Transverse colon (tissue), 4 donors: ENCODE data around the gene APLP2. TPM values are rescaled to one million over a fixed set of nuclear protein-coding genes. Genes with fewer than 3 reads are reported as not detected.

Experiments used
- DNase-seq: peaks from one replicate; pipeline ENCODE4 v3.0.0-alpha.2; 2019
- H3K27ac ChIP-seq, 4 donors: fragments of 200-600 bp; sonication (generic); 2 replicates each; pipeline ENCODE4 v1.5.1; 2016 to 2018; ENCODE audit warnings: inconsistent platforms in 4 of 4
- H3K27me3 ChIP-seq: fragments of 200-600 bp; sonication (generic); 2 replicates; pipeline ENCODE4 v1.5.1; 2017; ENCODE audit warnings: inconsistent platforms
- H3K36me3 ChIP-seq, 4 donors: fragments of 200-600 bp; sonication (generic); 2 replicates each; pipeline ENCODE4 v1.5.1; 2017 to 2019; ENCODE audit warnings: inconsistent platforms in 4 of 4
- H3K4me1 ChIP-seq, 4 donors: fragments of 200-600 bp; sonication (generic); 2 replicates each; pipeline ENCODE4 v1.5.1; 2017 to 2020; ENCODE audit warnings: inconsistent platforms in 4 of 4
- H3K4me3 ChIP-seq, 4 donors: fragments of 200-600 bp; sonication (generic); 1 replicate in 1 of 4; 2 replicates in 3 of 4; pipeline versions ENCODE4 v1.5.1 to v1.6.1; 2017 to 2019; ENCODE audit warnings: inconsistent platforms in 4 of 4
- H3K9me3 ChIP-seq, 2 donors: fragments of 200-600 bp; sonication (generic); 2 replicates each; pipeline ENCODE4 v1.5.1; 2017 to 2019; ENCODE audit warnings: inconsistent platforms in 2 of 2
- CTCF ChIP-seq, 5 experiments: fragments of 200-600 bp in 3 of 5; fragments of 450-650 bp in 2 of 5; sonication (generic) in 3 of 5; IDR thresholded peaks; 1 replicate in 2 of 5; 2 replicates in 3 of 5; pipeline ENCODE4 v1.5.1; 2016 to 2017; ENCODE audit warnings: antibody characterized with exemption in 5 of 5, inconsistent platforms in 3 of 5, mild to moderate bottlenecking in 2 of 5, moderate library complexity in 1 of 5
- EP300 ChIP-seq: sonication (generic); formaldehyde crosslinking; IDR thresholded peaks from one replicate; pipeline ENCODE4 v1.6.1; 2017; ENCODE audit warnings: antibody characterized with exemption, low read depth
- POLR2A ChIP-seq: fragments of 450-650 bp; IDR thresholded peaks from one replicate; pipeline ENCODE4 v1.6.1; 2016; ENCODE audit warnings: antibody characterized with exemption, mild to moderate bottlenecking, moderate library complexity
- POLR2AphosphoS5 ChIP-seq, 3 donors: sonication (generic); formaldehyde crosslinking; IDR thresholded peaks; one replicate each; pipeline ENCODE4 v1.6.1; 2016; ENCODE audit warnings: antibody characterized with exemption in 3 of 3
- WGBS, 2 donors: methylation state at CpG; one replicate each; pipeline ENCODE4 v1.1.5; 2018; ENCODE audit warnings: low coverage in 1 of 2; 5-methylcytosine and 5-hydroxymethylcytosine counted together
- in situ Hi-C, 4 donors: fragments of 200-750 bp; cut with MboI; loops; one replicate each; pipeline versions ENCODE4 v1.15.0 to v1.15.1; 2017; ENCODE audit warnings: low sequenced_read_pairs in 3 of 4, low pct_ligation_motif_present in 1 of 4, low pct_unique_long_range_greater_than_20kb in 1 of 4
- intact Hi-C: fragments of 100-400 bp; cut with DNase I; formaldehyde crosslinking; loops from one replicate; pipeline ENCODE4 v1.15.1; 2023; ENCODE audit warnings: low total_unique reads
- total RNA-seq, 4 donors: library from RNA; depleted of rRNA; stranded (reverse); fragments of >200 nt; gene quantifications; one replicate each; pipeline ENCODE4 v1.1.0, GENCODE V29; 2016

The APLP2 gene
- total RNA-seq, 4 donors from 2014 or later, result 191 to 618 (median 396) TPM

GRCh38 chr11:130174642-130175041, 104.9 kb downstream of the APLP2 start:
- in situ Hi-C loops, result no loop called here
- TF ChIP-seq POLR2A, result no peak
- TF ChIP-seq EP300, result no peak
- TF ChIP-seq CTCF (IDR thresholded peaks at IDR 0.05), result no peak
- TF ChIP-seq POLR2AphosphoS5 (IDR thresholded peaks at IDR 0.05), result no peak

GRCh38 chr11:130175898-130176297, 106.2 kb downstream of the APLP2 start:
- peaks cover 28 to 73% (median 66%) of the 10 kb centered on the region in 4 donors for H3K4me1 ChIP-seq
- no peak for DNase-seq

More at GRCh38 chr11:130174642-130175041, 104.9 kb downstream of the APLP2 start:
- 86 to 93% methylated on average over 4 of the region's 4 CpGs for WGBS, 2 donors
- Histone ChIP-seq H3K9me3 (no peaks in the 10 kb centered on the region), H3K36me3 (no peaks in the 10 kb centered on the region), H3K27me3 (no peaks in the 10 kb centered on the region), H3K4me3 (no peak overlapping the region), H3K4me1 (peaks cover 32 to 73% (median 66%) of the 10 kb centered on the region in 4 donors), H3K27ac (no peak overlapping the region)
- DNase-seq, result no peak
- intact Hi-C loops, result no loop called here

GRCh38 chr11:130177782-130178181, 108.1 kb downstream of the APLP2 start:
- H3K4me1 ChIP-seq, result peaks cover 25 to 70% (median 59%) of the 10 kb centered on the region in 4 donors
- no peak for DNase-seq
- no peak overlapping the region for H3K4me3 ChIP-seq
- H3K27ac ChIP-seq, result peak overlapping the region; percentile 88 to 93 (median 92)
- 60 to 77% methylated on average over 1 to 10 of the region's 10 CpGs for WGBS, 2 donors
- H3K27me3 ChIP-seq, result no peaks in the 10 kb centered on the region
- no peaks in the 10 kb centered on the region for H3K36me3 ChIP-seq
- TF ChIP-seq POLR2AphosphoS5 (IDR thresholded peaks at IDR 0.05) (no peak), EP300 (no peak), CTCF (IDR thresholded peaks at IDR 0.05) (no peak), POLR2A (no peak)
- intact Hi-C loops (no loop called here), in situ Hi-C loops (no loop called here)
- no peaks in the 10 kb centered on the region for H3K9me3 ChIP-seq

More at GRCh38 chr11:130175898-130176297, 106.2 kb downstream of the APLP2 start:
- intact Hi-C loops, result no loop called here
- Histone ChIP-seq H3K9me3 (no peaks in the 10 kb centered on the region), H3K27ac (no peak overlapping the region), H3K36me3 (no peaks in the 10 kb centered on the region), H3K27me3 (no peaks in the 10 kb centered on the region), H3K4me3 (no peak overlapping the region)
- in situ Hi-C loops, result no loop called here
- WGBS, 2 donors, result 60 to 86% methylated on average over 1 to 5 of the region's 5 CpGs
- TF ChIP-seq CTCF (IDR thresholded peaks at IDR 0.05), result no peak
- TF ChIP-seq EP300, result no peak
- no peak for TF ChIP-seq POLR2A
- TF ChIP-seq POLR2AphosphoS5 (IDR thresholded peaks at IDR 0.05), result no peak

GRCh38 chr11:130178441-130179339, 109.0 kb downstream of the APLP2 start:
- intact Hi-C loops, result no loop called here

More at GRCh38 chr11:130178441-130179339, 109.0 kb downstream of the APLP2 start:
- TF ChIP-seq POLR2A (no peak), POLR2AphosphoS5 (IDR thresholded peaks at IDR 0.05) (no peak), CTCF (IDR thresholded peaks at IDR 0.05) (no peak), EP300 (no peak)
- Histone ChIP-seq H3K27ac (peak overlapping the region; percentile 88 to 93 (median 92)), H3K36me3 (no peaks in the 10 kb centered on the region), H3K9me3 (no peaks in the 10 kb centered on the region), H3K27me3 (no peaks in the 10 kb centered on the region), H3K4me1 (peaks cover 25 to 74% (median 55%) of the 10 kb centered on the region in 4 donors), H3K4me3 (no peak overlapping the region)
- in situ Hi-C loops, result no loop called here
- DNase-seq, result peak; percentile 56
- 42% methylated on average over 15 of the region's 16 CpGs; no CpG with 5 or more reads in 1 of the 2 donors for WGBS, 2 donors
